Liver (tissue), 9 donors: ENCODE measurements around the gene RNF181. TPM values are rescaled to one million over a fixed set of nuclear protein-coding genes. Genes with fewer than 3 reads are reported as not detected.

Source experiments
- DNase-seq: peaks from one replicate; pipeline ENCODE4 v3.0.0-alpha.2; 2017; ENCODE audit warnings: low spot score
- H3K27ac ChIP-seq, 2 donors: one replicate each; pipeline ENCODE4 v1.7.0; 2013; ENCODE audit warnings: inconsistent platforms in 2 of 2, low read length in 2 of 2, control low read depth in 1 of 2, low read depth in 1 of 2, mild to moderate bottlenecking in 1 of 2
- H3K27me3 ChIP-seq, 4 donors: one replicate each; pipeline versions ENCODE4 v1.6.1 to v1.7.0; 2013; ENCODE audit warnings: low read length in 3 of 4, inconsistent platforms in 1 of 4, mild to moderate bottlenecking in 1 of 4, moderate library complexity in 1 of 4; ENCODE audit not compliant: control insufficient read depth in 4 of 4, insufficient read depth in 4 of 4
- H3K36me3 ChIP-seq, 4 donors: one replicate each; pipeline versions ENCODE4 v1.6.1 to v1.7.0; 2013; ENCODE audit warnings: low read length in 3 of 4, mild to moderate bottlenecking in 3 of 4, low read depth in 1 of 4, moderate library complexity in 1 of 4; ENCODE audit not compliant: control insufficient read depth in 4 of 4, insufficient read depth in 3 of 4
- H3K4me1 ChIP-seq, 4 donors: one replicate each; pipeline versions ENCODE4 v1.6.1 to v1.7.0; 2013; ENCODE audit warnings: low read length in 3 of 4, mild to moderate bottlenecking in 3 of 4, moderate library complexity in 1 of 4; ENCODE audit not compliant: control insufficient read depth in 4 of 4, insufficient read depth in 4 of 4
- H3K4me3 ChIP-seq, 3 donors: one replicate each; pipeline versions ENCODE4 v1.6.1 to v1.7.0; 2013; ENCODE audit warnings: low read length in 3 of 3, control low read depth in 1 of 3, low read depth in 1 of 3, mild to moderate bottlenecking in 1 of 3
- H3K9ac ChIP-seq, 2 donors: one replicate each; pipeline ENCODE4 v1.7.0; 2013; ENCODE audit warnings: low read length in 2 of 2, mild to moderate bottlenecking in 2 of 2, moderate library complexity in 2 of 2, control low read depth in 1 of 2, low read depth in 1 of 2
- H3K9me3 ChIP-seq, 4 donors: one replicate each; pipeline versions ENCODE4 v1.6.1 to v1.7.0; 2013; ENCODE audit warnings: low read length in 3 of 4; ENCODE audit not compliant: control insufficient read depth in 4 of 4
- ATF3 ChIP-seq: IDR thresholded peaks from 2 replicates; pipeline ENCODE4 v1.6.1; 2016; ENCODE audit warnings: antibody characterized with exemption
- CTCF ChIP-seq: fragments of 150-350 bp; IDR thresholded peaks from 2 replicates; pipeline ENCODE4 v1.5.1; 2017; ENCODE audit warnings: improper control_type of control experiment, low read depth, low read length; ENCODE audit not compliant: missing input control
- EGR1 ChIP-seq, 2 donors: IDR thresholded peaks; 2 replicates each; pipeline ENCODE4 v1.6.1; 2016 to 2018; ENCODE audit warnings: antibody characterized with exemption in 2 of 2, low read depth in 2 of 2
- FOXA1 ChIP-seq: IDR thresholded peaks from 2 replicates; pipeline ENCODE4 v1.6.1; 2016; ENCODE audit warnings: antibody characterized with exemption
- FOXA2 ChIP-seq: IDR thresholded peaks from 2 replicates; pipeline ENCODE4 v1.6.1; 2016; ENCODE audit warnings: antibody characterized with exemption
- GABPA ChIP-seq, 2 donors: IDR thresholded peaks in 1 of 2; conservative IDR thresholded peaks in 1 of 2; 2 replicates each; pipeline ENCODE4 v1.6.1; 2016; ENCODE audit warnings: antibody characterized with exemption in 2 of 2, mild to moderate bottlenecking in 1 of 2, moderate library complexity in 1 of 2
- HNF4A ChIP-seq, 2 donors: conservative IDR thresholded peaks; 2 replicates each; pipeline ENCODE4 v1.6.1; 2016; ENCODE audit warnings: antibody characterized with exemption in 2 of 2, mild to moderate bottlenecking in 2 of 2
- HNF4G ChIP-seq: IDR thresholded peaks from 2 replicates; pipeline ENCODE4 v1.6.1; 2016; ENCODE audit warnings: antibody characterized with exemption
- JUND ChIP-seq, 2 donors: IDR thresholded peaks; 2 replicates each; pipeline ENCODE4 v1.6.1; 2016; ENCODE audit warnings: antibody characterized with exemption in 2 of 2
- NR2F2 ChIP-seq: IDR thresholded peaks from 2 replicates; pipeline ENCODE4 v1.6.1; 2016; ENCODE audit warnings: antibody characterized with exemption
- RAD21 ChIP-seq, 2 donors: IDR thresholded peaks; 2 replicates each; pipeline ENCODE4 v1.6.1; 2016; ENCODE audit warnings: antibody characterized with exemption in 2 of 2, mild to moderate bottlenecking in 2 of 2
- SP1 ChIP-seq: IDR thresholded peaks from 2 replicates; pipeline ENCODE4 v1.6.1; 2018; ENCODE audit warnings: antibody characterized with exemption, mild to moderate bottlenecking
- TAF1 ChIP-seq: conservative IDR thresholded peaks from 2 replicates; pipeline ENCODE4 v1.6.1; 2016; ENCODE audit warnings: antibody characterized with exemption, mild to moderate bottlenecking
- WGBS: extraction: QIAGEN DNeasy Blood & Tissue Kit; methylation state at CpG from one replicate; pipeline ENCODE4 v1.1.7; 2013; 5-methylcytosine and 5-hydroxymethylcytosine counted together
- polyA plus RNA-seq, 2 donors: library from polyadenylated mRNA; stranded (reverse) in 1 of 2; unstranded in 1 of 2; fragments of 200-250 nt in 1 of 2; fragments of >200 nt in 1 of 2; fragmentation: Nextera tagmentation in 1 of 2; extraction: Ambion mirVana in 1 of 2; gene quantifications; one replicate each; pipeline versions ENCODE4 v1.2.1 to v1.2.3, GENCODE V29; 2013 to 2015
- total RNA-seq, 2 donors: library from RNA; depleted of rRNA; stranded (reverse); fragments of >200 nt; gene quantifications; one replicate each; pipeline ENCODE4 v1.2.3, GENCODE V29; 2014
- TF ChIP-seq, protein P1 (sequence below): IDR thresholded peaks from 2 replicates; pipeline ENCODE4 v1.6.1; 2016; ENCODE audit warnings: antibody characterized with exemption
- TF ChIP-seq, protein P2 (sequence below): IDR thresholded peaks from 2 replicates; pipeline ENCODE4 v1.6.1; 2016; ENCODE audit warnings: antibody characterized with exemption, mild to moderate bottlenecking
- donor health status: healthy.
- donor health status: healthy.
- donor health status: healthy.
- donor health status: healthy.
- donor health status: healthy.

RNF181 gene
- total and polyA plus RNA-seq, 4 donors: 101 to 195 (median 114) TPM

- Histone ChIP-seq H3K9ac (no peak overlapping the region), H3K27ac (no peak overlapping the region), H3K36me3 (peaks cover 3 to 16% (median 6%) of the 10 kb centered on the region in 4 donors), H3K27me3 (no peaks in the 10 kb centered on the region), H3K4me1 (peaks cover 15 to 65% (median 54%) of the 10 kb centered on the region in 4 donors), H3K9me3 (no peaks in the 10 kb centered on the region), H3K4me3 (no peak overlapping the region)
- no peak for TF ChIP-seq FOXA1
- TF ChIP-seq NR2F2: no peak
- TF ChIP-seq JUND (IDR thresholded peaks at IDR 0.05): no peak
- no peak for TF ChIP-seq RAD21 (IDR thresholded peaks at IDR 0.05)
- TF ChIP-seq GABPA (IDR thresholded peaks at IDR 0.05 in 1 of 2, conservative IDR thresholded peaks at IDR 0.05 in 1 of 2): no peak
- TF ChIP-seq CTCF: no peak
- no peak for TF ChIP-seq TAF1
- TF ChIP-seq HNF4A (conservative IDR thresholded peaks at IDR 0.05): no peak
- TF ChIP-seq ATF3: no peak
- TF ChIP-seq, protein P1, sequence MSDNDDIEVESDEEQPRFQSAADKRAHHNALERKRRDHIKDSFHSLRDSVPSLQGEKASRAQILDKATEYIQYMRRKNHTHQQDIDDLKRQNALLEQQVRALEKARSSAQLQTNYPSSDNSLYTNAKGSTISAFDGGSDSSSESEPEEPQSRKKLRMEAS: no peak
- no peak for TF ChIP-seq HNF4G
- TF ChIP-seq FOXA2: no peak
- no peak for TF ChIP-seq SP1
- TF ChIP-seq, protein P2, sequence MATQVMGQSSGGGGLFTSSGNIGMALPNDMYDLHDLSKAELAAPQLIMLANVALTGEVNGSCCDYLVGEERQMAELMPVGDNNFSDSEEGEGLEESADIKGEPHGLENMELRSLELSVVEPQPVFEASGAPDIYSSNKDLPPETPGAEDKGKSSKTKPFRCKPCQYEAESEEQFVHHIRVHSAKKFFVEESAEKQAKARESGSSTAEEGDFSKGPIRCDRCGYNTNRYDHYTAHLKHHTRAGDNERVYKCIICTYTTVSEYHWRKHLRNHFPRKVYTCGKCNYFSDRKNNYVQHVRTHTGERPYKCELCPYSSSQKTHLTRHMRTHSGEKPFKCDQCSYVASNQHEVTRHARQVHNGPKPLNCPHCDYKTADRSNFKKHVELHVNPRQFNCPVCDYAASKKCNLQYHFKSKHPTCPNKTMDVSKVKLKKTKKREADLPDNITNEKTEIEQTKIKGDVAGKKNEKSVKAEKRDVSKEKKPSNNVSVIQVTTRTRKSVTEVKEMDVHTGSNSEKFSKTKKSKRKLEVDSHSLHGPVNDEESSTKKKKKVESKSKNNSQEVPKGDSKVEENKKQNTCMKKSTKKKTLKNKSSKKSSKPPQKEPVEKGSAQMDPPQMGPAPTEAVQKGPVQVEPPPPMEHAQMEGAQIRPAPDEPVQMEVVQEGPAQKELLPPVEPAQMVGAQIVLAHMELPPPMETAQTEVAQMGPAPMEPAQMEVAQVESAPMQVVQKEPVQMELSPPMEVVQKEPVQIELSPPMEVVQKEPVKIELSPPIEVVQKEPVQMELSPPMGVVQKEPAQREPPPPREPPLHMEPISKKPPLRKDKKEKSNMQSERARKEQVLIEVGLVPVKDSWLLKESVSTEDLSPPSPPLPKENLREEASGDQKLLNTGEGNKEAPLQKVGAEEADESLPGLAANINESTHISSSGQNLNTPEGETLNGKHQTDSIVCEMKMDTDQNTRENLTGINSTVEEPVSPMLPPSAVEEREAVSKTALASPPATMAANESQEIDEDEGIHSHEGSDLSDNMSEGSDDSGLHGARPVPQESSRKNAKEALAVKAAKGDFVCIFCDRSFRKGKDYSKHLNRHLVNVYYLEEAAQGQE: no peak
- no peak for TF ChIP-seq EGR1 (IDR thresholded peaks at IDR 0.05; ENCODE audit: low read depth in 2 of 2)
- no peak for DNase-seq
- WGBS: 97% methylated on average over 3 of the region's 3 CpGs
These were observed 4.7 kb downstream of the RNF181 start for GRCh38 chr2:85600235-85600575.

DNA sequence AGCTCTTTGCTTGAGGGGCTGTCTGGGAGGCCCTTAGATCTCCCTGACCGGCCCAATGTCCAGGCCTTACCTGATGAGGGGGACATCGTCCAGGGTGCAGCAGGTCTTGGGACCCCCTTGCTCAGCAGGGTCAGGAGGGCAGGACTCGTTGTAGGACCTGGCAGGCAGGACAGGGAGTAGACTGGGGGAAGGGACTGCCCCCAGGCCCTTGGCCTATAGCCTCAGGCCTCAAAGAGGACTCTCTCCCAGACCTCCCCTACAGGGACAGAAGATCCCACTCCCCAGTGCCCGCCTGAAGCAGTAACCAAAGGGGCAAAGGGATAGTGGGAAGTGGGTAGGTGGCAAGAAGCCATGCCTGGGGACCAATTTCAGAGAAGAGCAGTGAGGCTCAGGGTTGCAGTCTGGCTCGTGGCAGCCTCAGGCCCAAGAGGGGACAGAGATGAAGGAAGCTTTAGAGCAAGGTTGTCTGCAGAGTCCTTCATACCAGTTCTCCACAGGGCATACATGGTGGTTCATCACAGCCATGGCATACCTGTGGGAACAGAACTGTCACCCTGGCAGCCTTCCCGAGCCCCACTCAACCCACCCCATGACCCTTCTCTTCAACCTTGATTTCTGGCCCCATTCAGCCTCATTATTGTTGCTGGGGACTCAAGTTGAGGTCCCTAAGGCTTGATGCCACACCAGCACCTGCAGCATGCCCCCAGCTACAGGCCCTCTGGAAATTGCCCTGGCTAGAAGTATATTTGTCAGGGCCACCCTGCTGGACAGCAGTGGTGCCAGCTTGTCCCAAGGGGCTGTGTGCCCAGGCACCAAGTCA lies 5.6 kb downstream of the RNF181 start:
- Histone ChIP-seq H3K9ac (peak overlapping the region; percentile 8 to 67), H3K4me1 (peaks cover 16 to 69% (median 59%) of the 10 kb centered on the region in 4 donors), H3K36me3 (peaks cover 3 to 16% (median 6%) of the 10 kb centered on the region in 4 donors), H3K4me3 (peak overlapping the region; percentile 77 to 88 (median 82)), H3K27me3 (no peaks in the 10 kb centered on the region), H3K9me3 (no peaks in the 10 kb centered on the region), H3K27ac (peak overlapping the region; percentile 78 to 80)
- 81% methylated on average over 6 of the region's 6 CpGs for WGBS
- no peak for DNase-seq
- TF ChIP-seq, protein P1: no peak
- TF ChIP-seq, protein P2: peak; percentile 72
